ENCODE results near the gene AGPAT4. TPM values are rescaled to one million over a fixed set of nuclear protein-coding genes. Genes with fewer than 3 reads are reported as not detected.

AGPAT4 gene
- total and polyA plus RNA-seq, 2 of the 13 experiments (the other 11 are each of a cell fraction or from before 2014, with no cell fraction given) = 0.07 to 0.13 TPM

DNA sequence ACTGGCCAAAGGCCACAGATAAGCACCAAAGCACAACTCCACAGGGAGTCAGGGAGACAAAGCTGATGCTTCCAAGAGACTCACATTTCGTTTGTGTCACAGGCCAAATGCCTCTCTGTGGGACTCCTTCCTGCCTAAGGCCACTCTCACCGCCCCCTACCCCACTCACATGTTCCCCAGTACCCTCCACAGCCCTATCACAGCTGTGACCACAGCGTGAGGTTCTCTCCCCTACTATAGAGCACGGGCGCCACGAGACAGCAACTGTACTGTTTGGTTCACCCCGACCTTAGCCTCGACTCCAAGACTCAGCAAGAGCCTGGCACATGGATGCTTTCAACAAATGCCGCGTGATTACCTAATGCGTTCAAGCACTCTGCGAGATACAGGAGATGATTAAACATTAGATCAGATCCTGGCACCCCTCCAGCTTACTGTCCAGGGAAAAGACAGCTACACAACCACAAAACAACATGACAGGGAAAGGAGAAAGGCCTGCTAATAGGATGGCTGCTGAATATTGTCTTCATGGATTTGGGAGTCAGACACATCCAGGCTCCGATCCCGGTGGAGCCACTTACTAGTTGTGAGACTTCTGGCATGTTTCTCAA, 105.5 kb downstream of the AGPAT4 start:
- no peak; the same call in 2 of the 3 replicates for ATAC-seq
- Histone ChIP-seq H4K20me1 (ENCODE audit: insufficient read depth, low read length) (no peaks in the 10 kb centered on the region), H3K36me3 (replicated peaks in 1 of 2; ENCODE audit: control insufficient read depth in 1 of 2, insufficient read depth in 2 of 2, low read length in 2 of 2) (no peaks in the 10 kb centered on the region), H2AFZ (ENCODE audit: low read length) (no peak overlapping the region), H3K79me2 (ENCODE audit: insufficient read depth, low read length) (no peaks in the 10 kb centered on the region), H3K4me3 (replicated peaks in 1 of 3; ENCODE audit: insufficient read depth in 1 of 3, low read depth in 2 of 3, low read length in 3 of 3) (no peak overlapping the region), H3K9me3 (ENCODE audit: low read length) (no peaks in the 10 kb centered on the region), H3K27me3 (ENCODE audit: control insufficient read depth in 1 of 2, insufficient read depth in 2 of 2, low read length in 2 of 2) (peaks cover 0 to 24% of the 10 kb centered on the region in 2 experiments; a peak in 3 of 5 replicates), H3K4me2 (ENCODE audit: low read depth, low read length) (no peak overlapping the region), H3K4me1 (ENCODE audit: insufficient read depth, low read length) (no peaks in the 10 kb centered on the region), H3K9ac (ENCODE audit: insufficient read depth, low read depth, low read length) (no peak overlapping the region), H3K27ac (ENCODE audit: extremely low read length, insufficient read depth, low read length) (no peak overlapping the region)
- 42% methylated on average over 14 of the region's 14 CpGs for WGBS (ENCODE audit: low lambda C conversion rate)
- TF ChIP-seq ZNF101 (CRISPR knock-in tag; IDR thresholded peaks at IDR 0.05; ENCODE audit: borderline replicate concordance, low read depth) = no peak
- TF ChIP-seq ZBTB1 (CRISPR knock-in tag; IDR thresholded peaks at IDR 0.05; ENCODE audit: borderline replicate concordance) = no peak
- TF ChIP-seq CENPT (CRISPR knock-in tag; IDR thresholded peaks at IDR 0.05; ENCODE audit: low read depth) = no peak
- TF ChIP-seq MIER3 (CRISPR knock-in tag; IDR thresholded peaks at IDR 0.05; ENCODE audit: borderline replicate concordance) = no peak
- TF ChIP-seq PBX3 (CRISPR knock-in tag; IDR thresholded peaks at IDR 0.05; ENCODE audit: borderline replicate concordance) = no peak
- TF ChIP-seq KAT7 (CRISPR knock-in tag; IDR thresholded peaks at IDR 0.05; ENCODE audit: borderline replicate concordance) = no peak
- no TSS peak for BruUV-seq (replicated peaks)
- FAIRE-seq = no peak
- intact Hi-C loops (cut with micrococcal nuclease; ENCODE audit: unreplicated experiment) = no loop called here
- in situ Hi-C loops (cut with HindIII; ENCODE audit: extremely low pct_ligation_motif_present, low pct_unique_long_range_greater_than_20kb) = no loop called here
- ChIA-PET POLR2A (no interaction called here), CTCF (ENCODE audit: low intra/inter-chr PET ratio, low total read pairs) (no interaction called here)
- DNase-seq (ENCODE audit: low spot score) = no peak

- no peaks in the 10 kb centered on the region for H3K36me3 ChIP-seq (replicated peaks in 1 of 2; ENCODE audit: control insufficient read depth in 1 of 2, insufficient read depth in 2 of 2, low read length in 2 of 2)
- ChIA-PET CTCF (ENCODE audit: low intra/inter-chr PET ratio, low total read pairs) (no interaction called here), POLR2A (no interaction called here)
- no TSS peak for BruUV-seq (replicated peaks)
- no peak for ATAC-seq
- H3K4me2 ChIP-seq (ENCODE audit: low read depth, low read length) = no peak overlapping the region
- no peak for FAIRE-seq
- no peaks in the 10 kb centered on the region for H3K79me2 ChIP-seq (ENCODE audit: insufficient read depth, low read length)
- H3K27me3 ChIP-seq (ENCODE audit: control insufficient read depth in 1 of 2, insufficient read depth in 2 of 2, low read length in 2 of 2) = peaks cover 0 to 30% of the 10 kb centered on the region in 2 experiments; a peak in 3 of 5 replicates
- H3K9me3 ChIP-seq (ENCODE audit: low read length) = no peaks in the 10 kb centered on the region
- no peaks in the 10 kb centered on the region for H4K20me1 ChIP-seq (ENCODE audit: insufficient read depth, low read length)
- H3K9ac ChIP-seq (ENCODE audit: insufficient read depth, low read depth, low read length) = no peak overlapping the region
- WGBS (ENCODE audit: low lambda C conversion rate) = 61% methylated on average over 5 of the region's 5 CpGs
- in situ Hi-C loops (cut with HindIII; ENCODE audit: extremely low pct_ligation_motif_present, low pct_unique_long_range_greater_than_20kb) (no loop called here), intact Hi-C loops (cut with micrococcal nuclease; ENCODE audit: unreplicated experiment) (no loop called here)
- no peak overlapping the region for H3K4me3 ChIP-seq (replicated peaks in 1 of 3; ENCODE audit: insufficient read depth in 1 of 3, low read depth in 2 of 3, low read length in 3 of 3)
- no peak overlapping the region for H3K27ac ChIP-seq (ENCODE audit: extremely low read length, insufficient read depth, low read length)
- H3K4me1 ChIP-seq (ENCODE audit: insufficient read depth, low read length) = no peaks in the 10 kb centered on the region
- no peak overlapping the region for H2AFZ ChIP-seq (ENCODE audit: low read length)
- no peak for DNase-seq (ENCODE audit: low spot score)
- TF ChIP-seq ZNF777 (CRISPR knock-in tag; IDR thresholded peaks at IDR 0.05) = no peak
- TF ChIP-seq ZNF282 (IDR thresholded peaks at IDR 0.05; ENCODE audit: partially characterized antibody) = no peak
- TF ChIP-seq ZNF251 (CRISPR knock-in tag; IDR thresholded peaks at IDR 0.05) = no peak
- TF ChIP-seq, protein P1, sequence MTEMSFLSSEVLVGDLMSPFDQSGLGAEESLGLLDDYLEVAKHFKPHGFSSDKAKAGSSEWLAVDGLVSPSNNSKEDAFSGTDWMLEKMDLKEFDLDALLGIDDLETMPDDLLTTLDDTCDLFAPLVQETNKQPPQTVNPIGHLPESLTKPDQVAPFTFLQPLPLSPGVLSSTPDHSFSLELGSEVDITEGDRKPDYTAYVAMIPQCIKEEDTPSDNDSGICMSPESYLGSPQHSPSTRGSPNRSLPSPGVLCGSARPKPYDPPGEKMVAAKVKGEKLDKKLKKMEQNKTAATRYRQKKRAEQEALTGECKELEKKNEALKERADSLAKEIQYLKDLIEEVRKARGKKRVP (CRISPR knock-in tag; IDR thresholded peaks at IDR 0.05) = no peak
Measured at GRCh38 chr6:161166677-161167076, 107.2 kb downstream of the AGPAT4 start.

All from HepG2 (cell line).